ENCODE results near the gene ZNF605.
"Not testable (repeated sequence)": the region's sequence is repeated elsewhere in the genome, so short reads cannot be mapped to it uniquely, and the experiment has no call there.

ZNF605 gene

GRCh38 chr12:132907216-132907615, 48.9 kb downstream of the ZNF605 start:
- Histone ChIP-seq H3K9ac (ENCODE audit: insufficient read length) (no peak overlapping the region), H3K27ac (no peak overlapping the region), H3K9me3 (ENCODE audit: low read depth, low read length) (no peaks in the 10 kb centered on the region), H3K36me3 (ENCODE audit: insufficient read depth, low read length) (no peaks in the 10 kb centered on the region), H3K4me3 (no peak overlapping the region)
- TF ChIP-seq POLR2AphosphoS5 (IDR thresholded peaks at IDR 0.05; ENCODE audit: borderline replicate concordance, low read depth, low read length) (no peak), EZH2 (IDR thresholded peaks at IDR 0.05) (no peak), FOXP2 (optimal IDR thresholded peaks at IDR 0.05; ENCODE audit: control extremely low read depth, extremely low read length, insufficient read depth) (no peak)
- DNase-seq (ENCODE audit: low read depth, low spot score): no peak

GRCh38 chr12:132904718-132905328, 51.3 kb downstream of the ZNF605 start:
- no peak overlapping the region for H3K4me3 ChIP-seq
- no peaks in the 10 kb centered on the region for H3K36me3 ChIP-seq (ENCODE audit: insufficient read depth, low read length)
- no peak for TF ChIP-seq FOXP2 (optimal IDR thresholded peaks at IDR 0.05; ENCODE audit: control extremely low read depth, extremely low read length, insufficient read depth)
- H3K9me3 ChIP-seq (ENCODE audit: low read depth, low read length): no peaks in the 10 kb centered on the region
- no peak for DNase-seq (ENCODE audit: low read depth, low spot score)
- H3K9ac ChIP-seq (ENCODE audit: insufficient read length): no peak overlapping the region
- H3K27ac ChIP-seq: no peak overlapping the region

GRCh38 chr12:132899033-132899432, 57.1 kb downstream of the ZNF605 start:
- DNase-seq (ENCODE audit: low read depth, low spot score): no peak
- TF ChIP-seq POLR2AphosphoS5 (IDR thresholded peaks at IDR 0.05; ENCODE audit: borderline replicate concordance, low read depth, low read length) (no peak), FOXP2 (optimal IDR thresholded peaks at IDR 0.05; ENCODE audit: control extremely low read depth, extremely low read length, insufficient read depth) (no peak), EZH2 (IDR thresholded peaks at IDR 0.05) (no peak)
- Histone ChIP-seq H3K27ac (no peak overlapping the region), H3K36me3 (ENCODE audit: insufficient read depth, low read length) (no peaks in the 10 kb centered on the region), H3K9ac (ENCODE audit: insufficient read length) (no peak overlapping the region), H3K4me3 (no peak overlapping the region), H3K9me3 (ENCODE audit: low read depth, low read length) (no peaks in the 10 kb centered on the region)

- DNase-seq (ENCODE audit: low read depth, low spot score): no peak
- TF ChIP-seq FOXP2 (optimal IDR thresholded peaks at IDR 0.05; ENCODE audit: control extremely low read depth, extremely low read length, insufficient read depth) (no peak), EZH2 (IDR thresholded peaks at IDR 0.05) (no peak), POLR2AphosphoS5 (IDR thresholded peaks at IDR 0.05; ENCODE audit: borderline replicate concordance, low read depth, low read length) (no peak)
- H3K27ac ChIP-seq: no peak overlapping the region
- peaks cover 13% of the 10 kb centered on the region; the same call in 1 of the 2 replicates for H3K9me3 ChIP-seq (ENCODE audit: low read depth, low read length)
- no peak overlapping the region for H3K9ac ChIP-seq (ENCODE audit: insufficient read length)
- no peaks in the 10 kb centered on the region for H3K36me3 ChIP-seq (ENCODE audit: insufficient read depth, low read length)
- H3K4me3 ChIP-seq: no peak overlapping the region
Observed at GRCh38 chr12:132888852-132889251, 67.3 kb downstream of the ZNF605 start.

- TF ChIP-seq FOXP2 (optimal IDR thresholded peaks at IDR 0.05; ENCODE audit: control extremely low read depth, extremely low read length, insufficient read depth) (no peak), POLR2AphosphoS5 (IDR thresholded peaks at IDR 0.05; ENCODE audit: borderline replicate concordance, low read depth, low read length) (no peak), EZH2 (IDR thresholded peaks at IDR 0.05) (no peak)
- H3K9me3 ChIP-seq (ENCODE audit: low read depth, low read length): peaks cover 13% of the 10 kb centered on the region; the same call in 1 of the 2 replicates
- no peak within 1 kb of the TSS for H3K9ac ChIP-seq (ENCODE audit: insufficient read length)
- H3K4me3 ChIP-seq: peak within 1 kb of the TSS; percentile 67
- DNase-seq (ENCODE audit: low read depth, low spot score): no peak
- H3K36me3 ChIP-seq (ENCODE audit: insufficient read depth, low read length): no peaks in the 10 kb centered on the region
- H3K27ac ChIP-seq: no peak within 1 kb of the TSS
Observed at GRCh38 chr12:132887513-132888351, 68.4 kb downstream of the ZNF605 start, which contains the start of gene CHFR. CHFR (minus strand) TSS chr12:132887605; CDS start chr12:132887328, 277 bp downstream.

- Histone ChIP-seq H3K9me3 (ENCODE audit: low read depth, low read length) (peaks cover 13% of the 10 kb centered on the region; the same call in 1 of the 2 replicates), H3K9ac (ENCODE audit: insufficient read length) (no peak overlapping the region), H3K36me3 (ENCODE audit: insufficient read depth, low read length) (no peaks in the 10 kb centered on the region), H3K27ac (no peak overlapping the region), H3K4me3 (peak overlapping the region; percentile 67)
- TF ChIP-seq FOXP2 (optimal IDR thresholded peaks at IDR 0.05; ENCODE audit: control extremely low read depth, extremely low read length, insufficient read depth): no peak
- TF ChIP-seq POLR2AphosphoS5 (IDR thresholded peaks at IDR 0.05; ENCODE audit: borderline replicate concordance, low read depth, low read length): no peak
- no peak for TF ChIP-seq EZH2 (IDR thresholded peaks at IDR 0.05)
- no peak for DNase-seq (ENCODE audit: low read depth, low spot score)
Observed at GRCh38 chr12:132886529-132887477, 69.3 kb downstream of the ZNF605 start.

- no peaks in the 10 kb centered on the region for H3K36me3 ChIP-seq (ENCODE audit: insufficient read depth, low read length)
- H3K9ac ChIP-seq (ENCODE audit: insufficient read length): no peak overlapping the region
- H3K9me3 ChIP-seq (ENCODE audit: low read depth, low read length): peaks cover 9% of the 10 kb centered on the region; the same call in 1 of the 2 replicates
- no peak overlapping the region for H3K27ac ChIP-seq
- H3K4me3 ChIP-seq: no peak overlapping the region
- no peak for DNase-seq (ENCODE audit: low read depth, low spot score)
- no peak for TF ChIP-seq POLR2AphosphoS5 (IDR thresholded peaks at IDR 0.05; ENCODE audit: borderline replicate concordance, low read depth, low read length)
- no peak for TF ChIP-seq EZH2 (IDR thresholded peaks at IDR 0.05)
- TF ChIP-seq FOXP2 (optimal IDR thresholded peaks at IDR 0.05; ENCODE audit: control extremely low read depth, extremely low read length, insufficient read depth): no peak
Observed at GRCh38 chr12:132881818-132882217, 74.3 kb downstream of the ZNF605 start.

GRCh38 chr12:132874620-132875019, 81.5 kb downstream of the ZNF605 start:
- not testable (repeated sequence) for H3K9me3 ChIP-seq (ENCODE audit: low read depth, low read length); H3K27ac ChIP-seq; H3K9ac ChIP-seq (ENCODE audit: insufficient read length); H3K36me3 ChIP-seq (ENCODE audit: insufficient read depth, low read length); DNase-seq (ENCODE audit: low read depth, low spot score); H3K4me3 ChIP-seq

Data from SK-N-MC (cell line).